Glomerular endothelial cell (primary cell): ENCODE results near the gene LRRC73. TPM values are rescaled to one million over a fixed set of nuclear protein-coding genes. Genes with fewer than 3 reads are reported as not detected.

Experiments
- DNase-seq: peaks from one replicate; pipeline ENCODE4 v3.0.0-alpha.2; 2011; ENCODE audit warnings: low read depth, low spot score; ENCODE audit errors: extremely low read depth
- total RNA-seq: library from RNA; depleted of rRNA; stranded (reverse); fragments of >200 nt; gene quantifications from 2 replicates; pipeline ENCODE4 v1.2.3, GENCODE V29; 2015

The LRRC73 gene
- total RNA-seq, 1 donor from 2014 or later: 0.12 TPM

GRCh38 chr6:43493833-43494232 is 16.3 kb downstream of the LRRC73 start:
- no peak for DNase-seq

DNA sequence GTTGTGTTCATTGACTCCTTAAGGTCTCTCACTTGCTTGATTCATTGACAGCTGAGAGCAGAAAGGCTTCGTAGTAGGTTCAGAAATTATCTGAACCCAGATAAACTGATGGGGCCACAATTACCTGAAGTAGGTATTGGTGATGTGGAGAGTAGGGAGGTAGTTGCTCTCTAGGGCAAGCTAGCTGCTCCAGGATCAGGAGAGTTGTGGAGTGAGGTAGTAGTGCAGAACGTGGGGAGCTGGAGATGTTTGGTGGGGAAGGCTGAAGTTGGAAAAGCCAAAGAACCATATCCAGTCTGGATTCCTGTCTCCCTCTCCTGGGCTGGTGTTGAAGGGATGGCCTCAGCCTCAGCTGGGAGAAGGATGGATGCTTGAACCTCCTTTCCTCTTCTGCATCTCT is 16.9 kb downstream of the LRRC73 start:
- no peak for DNase-seq

- no peak for DNase-seq
Measured at GRCh38 chr6:43492673-43493072, 17.5 kb downstream of the LRRC73 start.

DNA sequence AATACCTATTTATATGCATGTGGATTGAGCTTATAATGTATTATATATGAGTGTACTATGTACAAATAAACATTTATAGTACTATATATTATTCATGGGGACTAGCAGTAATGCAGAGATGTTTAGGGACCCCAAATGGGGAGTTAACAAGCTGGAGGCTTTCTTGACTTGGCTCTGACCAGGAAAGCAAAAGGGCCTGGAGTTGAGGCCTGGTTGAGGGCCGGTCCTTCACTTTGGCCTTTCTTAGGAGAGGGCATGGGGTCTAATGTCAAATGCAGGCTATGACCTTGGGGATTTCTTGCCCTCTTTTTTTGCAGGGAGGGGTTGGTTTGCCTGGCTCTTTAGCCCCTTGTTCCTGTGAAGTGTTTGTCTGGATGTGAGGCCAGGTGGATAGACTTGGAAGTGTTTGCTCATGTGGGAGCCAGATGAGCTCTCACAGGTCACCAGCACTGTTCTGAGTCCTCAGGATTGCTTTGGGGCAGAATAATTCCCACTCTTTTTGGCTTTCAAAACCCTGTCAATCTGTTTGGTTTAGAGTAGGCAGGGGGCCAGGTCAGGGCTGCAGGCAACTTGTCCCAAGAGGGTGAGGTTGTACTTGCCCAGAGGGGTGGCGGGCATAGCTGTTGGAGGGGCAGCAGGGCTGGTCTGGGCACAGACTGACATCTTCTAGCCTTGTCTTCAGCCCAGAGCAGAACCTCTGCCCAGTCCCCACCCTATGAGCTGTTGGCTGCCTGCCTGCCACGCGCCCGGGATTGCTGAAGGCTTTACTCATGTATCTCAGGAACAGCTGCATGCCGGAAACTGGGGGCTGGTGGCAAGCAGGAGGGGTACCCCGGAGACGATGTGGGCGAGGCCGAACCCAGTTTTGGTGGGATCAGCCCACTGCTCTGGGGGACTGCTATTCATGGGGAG is 18.1 kb downstream of the LRRC73 start:
- DNase-seq: no peak

GRCh38 chr6:43490523-43490939 is 19.6 kb downstream of the LRRC73 start:
- no peak for DNase-seq

DNA sequence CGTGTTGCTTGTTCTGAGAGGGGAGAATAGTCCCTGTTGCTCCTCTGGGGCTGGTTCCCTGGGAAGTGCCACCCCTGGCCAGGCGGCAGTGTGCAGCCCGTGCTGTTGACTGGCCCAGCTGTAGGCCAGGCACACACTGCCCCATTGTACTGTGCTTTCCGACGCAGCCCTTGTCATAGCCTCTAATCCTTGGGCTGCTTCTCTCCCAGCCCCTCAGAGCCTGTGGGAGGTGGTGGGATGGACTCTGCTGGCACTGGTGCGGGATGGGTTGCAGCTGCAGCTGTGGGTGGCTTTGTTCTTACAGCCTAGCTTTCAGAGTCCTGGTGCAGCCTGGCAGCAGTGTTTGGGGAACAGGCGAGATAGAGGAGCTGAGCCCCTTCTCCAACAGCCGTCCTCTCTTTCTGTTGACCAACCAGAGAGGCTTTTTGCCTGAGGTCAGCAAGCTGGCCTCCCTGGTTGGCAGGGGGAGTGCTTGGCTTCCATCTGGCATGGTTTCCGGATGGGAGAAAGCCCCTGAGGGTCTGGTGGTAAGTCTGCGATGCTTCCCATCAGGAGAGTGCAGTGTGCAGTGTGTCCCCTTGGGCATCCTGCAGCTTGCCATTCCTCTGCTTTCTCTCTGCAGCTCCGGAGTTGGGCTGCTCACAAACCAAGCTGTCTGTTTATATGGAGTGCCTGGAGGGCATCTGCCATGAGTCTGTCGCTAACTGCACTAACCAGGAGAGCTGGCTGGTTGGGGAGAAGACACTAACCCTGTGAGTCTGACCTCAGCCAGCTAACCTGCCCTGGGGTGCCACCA is 20.7 kb downstream of the LRRC73 start:
- DNase-seq: no peak

GRCh38 chr6:43488667-43489276 is 21.4 kb downstream of the LRRC73 start:
- DNase-seq: no peak

DNA sequence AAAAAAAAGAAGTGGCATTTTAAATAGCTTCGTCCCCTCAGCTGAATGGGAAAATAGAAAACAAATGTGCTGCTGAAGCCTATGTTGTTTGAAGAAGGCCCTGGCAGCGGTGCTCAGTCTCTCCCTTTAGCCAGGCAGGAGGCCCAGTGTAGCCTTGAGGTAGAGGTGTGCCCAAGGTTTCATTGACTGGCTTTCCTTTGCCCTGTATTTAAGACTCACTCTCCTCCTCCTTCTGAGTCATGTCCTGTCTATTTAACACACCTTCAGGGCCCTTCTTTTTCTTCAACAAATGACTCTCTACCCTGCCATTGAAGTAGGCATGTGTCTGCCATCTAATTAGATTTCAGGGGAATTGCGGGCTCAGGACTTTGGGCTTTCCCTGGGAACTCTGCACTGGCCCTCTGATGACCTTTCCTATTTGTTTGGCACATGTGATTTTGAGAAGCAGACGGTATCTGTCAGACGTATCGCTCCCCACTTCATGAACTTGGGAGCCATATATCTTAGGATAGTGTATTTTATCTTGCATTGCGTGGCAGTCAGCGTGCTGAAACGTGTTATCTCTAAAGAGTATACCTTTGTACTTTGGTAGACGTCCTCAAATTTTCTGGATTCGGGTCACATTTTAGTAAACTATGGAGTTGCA is 28.4 kb downstream of the LRRC73 start:
- DNase-seq: no peak

DNA sequence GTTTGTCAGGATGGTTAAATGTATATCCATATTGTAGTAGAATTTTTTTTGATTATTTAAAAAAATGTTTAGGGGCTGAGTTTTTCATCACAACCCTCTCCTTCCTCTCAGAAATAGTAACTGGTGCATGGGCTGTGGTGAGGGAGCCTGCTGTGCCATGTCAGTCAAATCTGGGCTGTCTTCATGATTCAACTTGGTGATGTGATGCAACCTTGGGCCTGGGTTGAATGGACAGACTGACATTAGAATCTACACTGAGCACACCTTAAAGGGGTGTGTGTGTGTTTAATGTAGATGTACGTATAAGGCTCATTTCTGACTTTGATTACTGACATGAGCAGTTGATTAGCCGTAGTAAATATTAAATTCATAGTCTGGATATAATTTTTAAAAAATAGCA is 29.1 kb downstream of the LRRC73 start:
- no peak for DNase-seq

- no peak for DNase-seq
Measured at GRCh38 chr6:43478008-43478372, 32.2 kb downstream of the LRRC73 start.

DNA sequence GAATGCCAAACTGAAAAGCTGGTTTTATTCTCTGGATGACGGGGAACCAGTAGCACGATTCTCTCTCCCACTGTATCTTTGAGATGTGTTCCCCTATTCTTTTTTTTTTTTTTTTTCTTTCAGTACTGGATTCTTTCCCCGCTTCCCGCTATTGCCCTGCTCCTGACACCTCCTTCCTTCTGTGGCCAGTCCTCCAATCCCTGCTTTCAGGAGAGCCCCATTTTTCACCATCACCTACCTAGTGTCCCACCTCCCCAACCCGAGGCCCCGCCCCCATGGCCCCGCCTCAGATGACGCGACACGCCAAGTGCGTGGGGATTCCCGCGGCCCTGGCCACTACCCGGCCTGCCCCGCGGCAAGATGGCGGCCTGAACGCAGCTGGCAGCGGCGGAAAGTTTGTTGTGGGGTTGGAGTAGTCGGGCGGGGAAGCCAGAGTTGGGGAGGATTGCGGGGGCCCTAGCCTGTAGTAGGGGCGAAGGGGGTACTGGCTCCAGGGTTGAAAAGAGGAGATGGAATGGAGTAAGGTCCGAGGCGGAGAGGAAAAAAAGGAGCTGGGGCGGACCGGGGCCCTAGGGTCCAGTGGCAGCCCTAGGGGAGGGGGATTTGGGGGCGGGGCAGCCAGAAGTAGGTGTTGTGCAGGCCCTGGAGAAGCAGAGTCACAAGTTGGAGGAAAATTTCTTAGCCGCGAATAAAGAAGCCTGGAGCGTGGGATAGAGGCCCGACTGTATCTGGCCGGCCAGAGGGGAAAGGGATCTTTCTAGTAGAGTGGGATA is 32.7 kb downstream of the LRRC73 start, which contains the start of gene TJAP1:
TSS of gene TJAP1 (plus strand) at position 336 of the 773 bp plus-strand sequence. CDS start 21,432 bp downstream, outside the sequence.
- DNase-seq: no peak

GRCh38 chr6:43476746-43477145 is 33.4 kb downstream of the LRRC73 start:
- DNase-seq: no peak

- DNase-seq: no peak
Measured at GRCh38 chr6:43475516-43475915, 34.6 kb downstream of the LRRC73 start.

- DNase-seq: no peak
Measured at GRCh38 chr6:43472515-43472914, 37.6 kb downstream of the LRRC73 start.

DNA sequence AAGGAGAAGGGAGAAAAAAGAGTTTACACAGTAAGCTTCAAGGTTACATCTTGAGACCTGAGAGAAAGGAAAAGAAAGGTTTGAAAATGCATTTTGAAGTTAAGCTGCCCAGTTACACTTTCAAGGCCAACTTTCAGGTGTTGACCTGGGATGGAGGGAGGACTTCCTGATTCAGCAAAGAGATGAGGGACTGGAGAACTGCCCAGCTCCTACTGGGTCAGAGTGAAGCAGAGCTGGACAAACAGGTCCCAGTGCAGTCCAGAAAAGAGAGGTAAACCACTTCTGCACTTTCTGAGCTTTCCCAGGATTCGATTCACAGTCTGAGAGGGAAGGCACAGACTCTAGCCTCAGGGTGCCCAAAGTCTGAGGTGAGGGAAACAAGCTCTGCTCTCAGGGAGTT is 38.7 kb downstream of the LRRC73 start:
- DNase-seq: no peak

GRCh38 chr6:43469947-43470346 is 40.2 kb downstream of the LRRC73 start:
- DNase-seq: no peak

DNA sequence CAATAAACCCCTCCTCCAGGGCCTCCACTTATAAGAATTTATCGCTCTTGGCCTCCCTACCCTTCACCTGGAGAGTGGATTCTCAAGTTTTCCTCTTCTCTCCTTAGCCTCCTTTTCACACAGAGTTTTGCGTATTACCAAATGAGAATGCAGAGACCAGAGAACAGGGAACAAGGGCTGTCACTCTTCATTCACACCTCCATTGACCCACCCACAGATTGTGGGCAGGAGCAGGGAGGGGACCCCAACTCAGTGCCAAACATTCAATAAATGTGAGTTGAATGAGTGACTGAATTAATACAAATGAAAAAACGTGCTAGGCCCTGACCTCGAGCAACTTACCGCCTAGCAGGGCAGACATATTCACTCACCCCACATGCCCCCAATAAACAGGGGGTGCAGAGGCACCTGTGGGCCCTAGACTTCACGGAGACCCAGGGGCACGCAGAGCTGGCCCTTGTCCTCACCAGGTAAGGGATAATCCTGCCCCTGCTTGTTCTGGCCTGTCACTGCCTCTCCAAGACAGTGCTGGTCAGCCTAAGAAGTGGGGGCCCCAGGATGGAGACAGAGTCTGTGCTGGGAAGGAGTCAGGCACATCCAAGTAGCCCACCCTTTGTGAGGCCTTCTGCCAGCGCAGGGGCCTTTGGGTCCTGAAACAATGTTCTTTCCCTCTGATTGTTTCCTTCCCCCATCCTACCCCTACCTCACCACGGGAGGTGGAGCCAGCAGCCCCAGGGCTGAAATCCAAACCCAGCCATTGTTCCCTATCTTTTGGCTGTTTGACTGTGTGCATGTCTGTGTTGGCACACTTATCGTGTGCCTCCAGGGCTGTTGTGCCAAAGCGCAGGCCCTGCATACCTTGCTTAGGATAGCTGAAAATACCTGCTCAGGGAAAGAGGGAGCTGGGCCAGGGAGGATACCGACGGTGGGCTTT is 41.1 kb downstream of the LRRC73 start:
- no peak for DNase-seq

- no peak for DNase-seq
Measured at GRCh38 chr6:43468240-43468639, 41.9 kb downstream of the LRRC73 start.

GRCh38 chr6:43467752-43468151 is 42.4 kb downstream of the LRRC73 start:
- DNase-seq: no peak
